GM19397 (cell line): ENCODE measurements around the gene NFATC1.

Experiments used
- ATAC-seq: cut with Tn5 transposase; IDR thresholded peaks from one replicate; pipeline ENCODE4 v1.9.1; 2021; ENCODE audit warnings: mild to moderate bottlenecking, moderate library complexity; ENCODE audit not compliant: unreplicated experiment

The NFATC1 gene

GRCh38 chr18:79387214-79387613 lies 8.5 kb upstream of the NFATC1 start:
- no peak for ATAC-seq

- no peak for ATAC-seq
These were observed 8.1 kb upstream of the NFATC1 start for GRCh38 chr18:79387615-79388014.

- no peak for ATAC-seq
These were observed 7.7 kb upstream of the NFATC1 start for GRCh38 chr18:79388043-79388442.

GRCh38 chr18:79389689-79390088 lies 6.0 kb upstream of the NFATC1 start:
- no peak for ATAC-seq

GRCh38 chr18:79392226-79392625 lies 3.5 kb upstream of the NFATC1 start:
- no peak for ATAC-seq

- no peak for ATAC-seq
These were observed 2.5 kb upstream of the NFATC1 start for GRCh38 chr18:79393181-79393634.

GRCh38 chr18:79393635-79394533 lies 1.8 kb upstream of the NFATC1 start:
- ATAC-seq = no peak

- no peak for ATAC-seq
These were observed 1.0 kb upstream of the NFATC1 start for GRCh38 chr18:79394534-79395307.

GRCh38 chr18:79395308-79395640 lies 456 bp upstream of the NFATC1 start:
- ATAC-seq = no peak

- no peak for ATAC-seq
These were observed 909 bp downstream of the NFATC1 start for GRCh38 chr18:79396431-79397246.

GRCh38 chr18:79397247-79397829 lies 1.6 kb downstream of the NFATC1 start:
- ATAC-seq = no peak

GRCh38 chr18:79397830-79398761 lies 2.4 kb downstream of the NFATC1 start:
- ATAC-seq = no peak

GRCh38 chr18:79399275-79400081 lies 3.7 kb downstream of the NFATC1 start:
- peak; percentile 3 for ATAC-seq

GRCh38 chr18:79400091-79400590 lies 4.4 kb downstream of the NFATC1 start:
- ATAC-seq = peak; percentile 28

- peak; percentile 10 for ATAC-seq
These were observed 5.1 kb downstream of the NFATC1 start for GRCh38 chr18:79400591-79401381.

GRCh38 chr18:79401494-79402208 lies 5.9 kb downstream of the NFATC1 start:
- no peak for ATAC-seq

- ATAC-seq = no peak
These were observed 6.5 kb downstream of the NFATC1 start for GRCh38 chr18:79402209-79402576.
